ENCODE data around the gene ZNF70. TPM values are rescaled to one million over a fixed set of nuclear protein-coding genes. Genes with fewer than 3 reads are reported as not detected.

ZNF70 gene
- total and polyA plus RNA-seq, 4 donors = 4.3 to 11.2 (median 7.7) TPM

GRCh38 chr22:23786752-23787599 lies 36.1 kb upstream of the ZNF70 start, which contains the start of gene SMARCB1:
TSS of gene SMARCB1 (plus strand) at chr22:23786966. CDS start at chr22:23787170, 204 bp downstream.
- peak within 1 kb of the TSS; percentile 80 for H3K4me3 ChIP-seq (ENCODE audit: low read depth, low read length)
- peak within 1 kb of the TSS; percentile 93 for H3K27ac ChIP-seq (ENCODE audit: low read depth, low read length)
- peak; percentile 72 to 97 (median 83) for DNase-seq (ENCODE audit: low read depth in 4 of 6, low spot score in 6 of 6)
- H3K36me3 ChIP-seq (ENCODE audit: control insufficient read depth, insufficient read depth, low read length) = peaks cover 24% of the 10 kb centered on the region
- H3K4me1 ChIP-seq (ENCODE audit: control insufficient read depth, insufficient read depth, low read length) = peaks cover 44% of the 10 kb centered on the region
- under 1% methylated on average over 97 of the region's 97 CpGs for WGBS (ENCODE audit: insufficient coverage)
- no peaks in the 10 kb centered on the region for H3K9me3 ChIP-seq (ENCODE audit: control insufficient read depth, insufficient read depth, low read length)
- H3K27me3 ChIP-seq (ENCODE audit: control insufficient read depth, insufficient read depth, low read length) = no peaks in the 10 kb centered on the region

GRCh38 chr22:23786261-23786710 lies 35.4 kb upstream of the ZNF70 start:
- DNase-seq (ENCODE audit: low read depth in 4 of 6, low spot score in 6 of 6) = no peak
- 46% methylated on average over 4 of the region's 9 CpGs for WGBS (ENCODE audit: insufficient coverage)
- Histone ChIP-seq H3K36me3 (ENCODE audit: control insufficient read depth, insufficient read depth, low read length) (peaks cover 18% of the 10 kb centered on the region), H3K27me3 (ENCODE audit: control insufficient read depth, insufficient read depth, low read length) (no peaks in the 10 kb centered on the region), H3K9me3 (ENCODE audit: control insufficient read depth, insufficient read depth, low read length) (no peaks in the 10 kb centered on the region), H3K4me1 (ENCODE audit: control insufficient read depth, insufficient read depth, low read length) (peaks cover 48% of the 10 kb centered on the region), H3K4me3 (ENCODE audit: low read depth, low read length) (peak overlapping the region; percentile 80), H3K27ac (ENCODE audit: low read depth, low read length) (peak overlapping the region; percentile 93)

- Histone ChIP-seq H3K27me3 (ENCODE audit: control insufficient read depth, insufficient read depth, low read length) (no peaks in the 10 kb centered on the region), H3K9me3 (ENCODE audit: control insufficient read depth, insufficient read depth, low read length) (no peaks in the 10 kb centered on the region), H3K27ac (ENCODE audit: low read depth, low read length) (no peak overlapping the region), H3K4me1 (ENCODE audit: control insufficient read depth, insufficient read depth, low read length) (peaks cover 50% of the 10 kb centered on the region), H3K4me3 (ENCODE audit: low read depth, low read length) (no peak overlapping the region), H3K36me3 (ENCODE audit: control insufficient read depth, insufficient read depth, low read length) (peaks cover 33% of the 10 kb centered on the region)
- 79% methylated on average over 3 of the region's 8 CpGs for WGBS (ENCODE audit: insufficient coverage)
- no peak for DNase-seq (ENCODE audit: low read depth in 4 of 6, low spot score in 6 of 6)
Observed at GRCh38 chr22:23784215-23784732, 33.4 kb upstream of the ZNF70 start.

- Histone ChIP-seq H3K36me3 (ENCODE audit: control insufficient read depth, insufficient read depth, low read length) (peaks cover 33% of the 10 kb centered on the region), H3K27me3 (ENCODE audit: control insufficient read depth, insufficient read depth, low read length) (no peaks in the 10 kb centered on the region), H3K4me3 (ENCODE audit: low read depth, low read length) (no peak overlapping the region), H3K9me3 (ENCODE audit: control insufficient read depth, insufficient read depth, low read length) (no peaks in the 10 kb centered on the region), H3K27ac (ENCODE audit: low read depth, low read length) (no peak overlapping the region), H3K4me1 (ENCODE audit: control insufficient read depth, insufficient read depth, low read length) (peaks cover 42% of the 10 kb centered on the region)
- WGBS (ENCODE audit: insufficient coverage) = 88% methylated on average over 15 of the region's 15 CpGs
- no peak for DNase-seq (ENCODE audit: low read depth in 4 of 6, low spot score in 6 of 6)
Observed at GRCh38 chr22:23783265-23784150, 32.6 kb upstream of the ZNF70 start.

GRCh38 chr22:23782703-23783102 lies 31.8 kb upstream of the ZNF70 start:
- WGBS (ENCODE audit: insufficient coverage) = 85% methylated on average over 1 of the region's 1 CpG
- Histone ChIP-seq H3K9me3 (ENCODE audit: control insufficient read depth, insufficient read depth, low read length) (no peaks in the 10 kb centered on the region), H3K4me3 (ENCODE audit: low read depth, low read length) (no peak overlapping the region), H3K36me3 (ENCODE audit: control insufficient read depth, insufficient read depth, low read length) (peaks cover 33% of the 10 kb centered on the region), H3K4me1 (ENCODE audit: control insufficient read depth, insufficient read depth, low read length) (peaks cover 35% of the 10 kb centered on the region), H3K27me3 (ENCODE audit: control insufficient read depth, insufficient read depth, low read length) (no peaks in the 10 kb centered on the region), H3K27ac (ENCODE audit: low read depth, low read length) (no peak overlapping the region)
- DNase-seq (ENCODE audit: low read depth in 4 of 6, low spot score in 6 of 6) = no peak

GRCh38 chr22:23782252-23782651 lies 31.3 kb upstream of the ZNF70 start:
- H3K4me3 ChIP-seq (ENCODE audit: low read depth, low read length) = no peak overlapping the region

GRCh38 chr22:23781511-23782183 lies 30.7 kb upstream of the ZNF70 start:
- H3K4me3 ChIP-seq (ENCODE audit: low read depth, low read length) = no peak overlapping the region
- DNase-seq (ENCODE audit: low read depth in 4 of 6, low spot score in 6 of 6) = no peak
- peaks cover 33% of the 10 kb centered on the region for H3K36me3 ChIP-seq (ENCODE audit: control insufficient read depth, insufficient read depth, low read length)
- no peaks in the 10 kb centered on the region for H3K27me3 ChIP-seq (ENCODE audit: control insufficient read depth, insufficient read depth, low read length)
- H3K4me1 ChIP-seq (ENCODE audit: control insufficient read depth, insufficient read depth, low read length) = peaks cover 34% of the 10 kb centered on the region
- 77% methylated on average over 10 of the region's 14 CpGs for WGBS (ENCODE audit: insufficient coverage)
- no peak overlapping the region for H3K27ac ChIP-seq (ENCODE audit: low read depth, low read length)
- H3K9me3 ChIP-seq (ENCODE audit: control insufficient read depth, insufficient read depth, low read length) = no peaks in the 10 kb centered on the region

More at GRCh38 chr22:23782252-23782651, 31.3 kb upstream of the ZNF70 start:
- H3K27me3 ChIP-seq (ENCODE audit: control insufficient read depth, insufficient read depth, low read length) = no peaks in the 10 kb centered on the region
- H3K36me3 ChIP-seq (ENCODE audit: control insufficient read depth, insufficient read depth, low read length) = peaks cover 33% of the 10 kb centered on the region
- peaks cover 35% of the 10 kb centered on the region for H3K4me1 ChIP-seq (ENCODE audit: control insufficient read depth, insufficient read depth, low read length)
- H3K9me3 ChIP-seq (ENCODE audit: control insufficient read depth, insufficient read depth, low read length) = no peaks in the 10 kb centered on the region
- no peak for DNase-seq (ENCODE audit: low read depth in 4 of 6, low spot score in 6 of 6)
- WGBS (ENCODE audit: insufficient coverage) = 89% methylated on average over 16 of the region's 16 CpGs
- no peak overlapping the region for H3K27ac ChIP-seq (ENCODE audit: low read depth, low read length)

GRCh38 chr22:23781065-23781464 lies 30.2 kb upstream of the ZNF70 start:
- Histone ChIP-seq H3K4me3 (ENCODE audit: low read depth, low read length) (no peak overlapping the region), H3K27me3 (ENCODE audit: control insufficient read depth, insufficient read depth, low read length) (no peaks in the 10 kb centered on the region), H3K36me3 (ENCODE audit: control insufficient read depth, insufficient read depth, low read length) (peaks cover 33% of the 10 kb centered on the region), H3K4me1 (ENCODE audit: control insufficient read depth, insufficient read depth, low read length) (peaks cover 28% of the 10 kb centered on the region), H3K9me3 (ENCODE audit: control insufficient read depth, insufficient read depth, low read length) (no peaks in the 10 kb centered on the region), H3K27ac (ENCODE audit: low read depth, low read length) (no peak overlapping the region)
- 31% methylated on average over 15 of the region's 15 CpGs for WGBS (ENCODE audit: insufficient coverage)
- peak in 1 of 6 donors; percentile 72 for DNase-seq (ENCODE audit: low read depth in 4 of 6, low spot score in 6 of 6)

Measured in spinal cord (tissue), 10 donors.